HL-60/S4 treated with retinoic acid at 250 ng/mL for 4 days and 3 days (cell line): ENCODE measurements around the gene RMC1.

Experiments
- in situ Hi-C: fragments of 300-500 bp; cut with MboI; formaldehyde crosslinking; loops from 2 replicates; pipeline ENCODE4 v1.7.0; 2022; ENCODE audit warnings: low sequenced_read_pairs

Gene RMC1

DNA sequence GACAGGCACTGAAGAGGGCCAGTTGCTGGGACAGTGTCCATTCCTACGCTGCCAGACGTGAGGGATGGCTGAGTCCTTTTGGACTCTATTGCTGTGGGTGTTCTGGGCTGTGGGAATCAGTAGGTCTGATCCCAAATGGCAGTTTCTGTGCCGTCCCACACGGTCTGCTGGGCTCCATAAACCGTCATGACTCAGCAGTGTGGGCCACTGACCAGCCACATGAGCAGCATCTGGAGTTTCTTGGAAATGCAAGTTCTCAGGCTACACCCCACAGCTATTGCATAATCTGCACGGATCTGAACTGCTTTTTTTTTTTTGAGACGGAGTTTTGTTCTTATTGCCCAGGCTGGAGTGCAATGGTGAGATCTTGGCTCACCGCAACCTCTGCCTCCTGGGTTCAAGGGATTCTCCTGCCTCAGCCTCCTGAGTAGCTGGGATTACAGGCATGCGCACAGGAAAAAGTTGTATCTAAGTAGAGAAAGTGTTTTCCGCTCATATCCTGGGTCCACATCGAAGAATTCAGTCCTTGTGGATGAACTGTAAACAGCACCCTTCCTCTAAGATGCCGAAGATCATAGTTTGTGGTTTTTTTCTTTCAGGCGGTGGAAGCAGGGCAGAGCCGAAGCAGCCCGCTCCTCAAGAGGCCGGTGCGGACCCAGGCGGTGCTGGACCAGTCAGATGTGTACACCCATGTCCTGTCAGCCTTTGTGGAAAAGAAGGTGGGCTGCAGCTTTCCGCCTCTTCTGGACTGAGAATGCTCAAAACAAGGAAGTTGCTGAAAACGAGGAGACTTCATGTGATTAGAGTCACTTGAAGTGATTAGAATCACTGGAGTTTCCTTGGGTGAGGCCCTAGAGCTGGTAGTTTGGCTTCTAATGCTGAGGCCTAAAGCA, 25.5 kb downstream of the RMC1 start:
- in situ Hi-C loops: no loop called here

DNA sequence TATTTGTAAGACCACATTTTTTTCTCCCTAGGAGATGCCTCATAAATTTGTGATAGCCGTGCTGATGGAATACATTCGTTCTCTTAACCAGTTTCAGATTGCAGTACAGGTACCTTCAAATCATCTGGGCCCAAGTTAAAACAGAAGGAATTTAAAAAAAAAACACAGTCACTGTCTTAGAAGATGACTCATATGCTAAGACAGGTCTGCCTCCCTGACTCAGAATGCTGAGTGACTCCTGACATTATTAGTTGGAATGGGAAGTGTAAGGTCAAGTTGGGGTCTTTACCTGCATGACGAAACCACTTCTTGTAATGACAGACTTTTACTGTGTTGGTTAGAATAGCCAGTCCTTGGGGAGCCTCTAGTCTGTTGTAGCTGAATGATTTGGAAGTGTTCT, 26.3 kb downstream of the RMC1 start:
- in situ Hi-C loops: no loop called here

DNA sequence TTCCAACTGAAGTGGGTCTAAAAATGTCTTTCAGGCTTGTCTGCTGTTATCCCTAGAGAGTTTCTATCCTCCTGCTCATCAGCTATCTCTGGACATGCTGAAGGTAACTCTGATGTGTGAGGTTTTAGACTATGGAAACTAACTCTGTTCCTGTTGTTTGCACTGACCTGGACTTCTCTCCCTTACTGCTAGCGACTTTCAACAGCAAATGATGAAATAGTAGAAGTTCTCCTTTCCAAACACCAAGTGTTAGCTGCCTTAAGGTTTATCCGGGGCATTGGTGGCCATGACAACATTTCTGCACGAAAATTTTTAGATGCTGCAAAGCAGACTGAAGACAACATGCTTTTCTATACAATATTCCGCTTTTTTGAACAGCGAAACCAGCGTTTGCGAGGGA, 26.9 kb downstream of the RMC1 start:
- in situ Hi-C loops: no loop called here

DNA sequence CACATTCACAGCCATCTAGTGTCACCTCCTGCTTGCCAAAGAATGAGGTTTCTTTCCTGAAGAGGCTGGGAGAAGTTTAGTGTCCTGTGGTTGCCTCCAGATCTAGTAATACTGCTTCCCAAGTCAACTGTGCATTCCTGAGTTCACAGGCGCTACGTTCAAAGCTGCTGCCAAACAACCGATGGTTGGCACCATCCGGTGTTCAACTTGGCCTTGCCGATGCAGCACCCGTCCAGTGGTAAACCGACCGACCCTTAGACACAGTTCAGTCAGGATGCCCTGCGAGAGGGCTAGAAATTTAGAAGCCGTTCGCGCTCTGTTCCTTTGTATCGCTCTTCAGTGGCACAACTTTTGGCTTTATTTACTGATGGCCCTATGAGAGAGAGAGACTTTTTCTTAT, 28.6 kb downstream of the RMC1 start:
- in situ Hi-C loops: no loop called here

- in situ Hi-C loops: no loop called here
These were observed 29.5 kb downstream of the RMC1 start for GRCh38 chr18:23532848-23533247.

GRCh38 chr18:23534276-23534675, 31.0 kb downstream of the RMC1 start:
- in situ Hi-C loops: no loop called here

DNA sequence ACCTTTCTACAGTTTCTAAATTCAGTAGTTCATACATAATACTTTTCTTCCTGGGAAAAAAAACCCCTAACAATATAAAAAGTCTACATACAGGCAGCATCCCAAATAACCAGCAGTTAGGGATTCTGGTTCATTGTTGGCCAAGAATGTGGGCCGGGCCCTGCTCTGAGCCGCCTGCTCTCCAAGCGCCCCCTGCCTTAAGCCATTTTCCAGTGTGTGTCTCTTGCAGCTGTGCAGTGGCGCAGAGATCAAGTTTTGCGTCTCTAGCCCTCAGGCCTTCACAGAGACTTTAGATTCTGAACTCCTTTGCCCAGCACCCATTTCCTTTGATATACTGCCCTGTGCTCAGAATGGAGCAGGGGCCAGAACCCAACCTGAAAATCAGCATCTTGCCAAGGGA, 32.9 kb downstream of the RMC1 start:
- in situ Hi-C loops: no loop called here

- in situ Hi-C loops: no loop called here
These were observed 34.0 kb downstream of the RMC1 start for GRCh38 chr18:23537274-23537673.

DNA sequence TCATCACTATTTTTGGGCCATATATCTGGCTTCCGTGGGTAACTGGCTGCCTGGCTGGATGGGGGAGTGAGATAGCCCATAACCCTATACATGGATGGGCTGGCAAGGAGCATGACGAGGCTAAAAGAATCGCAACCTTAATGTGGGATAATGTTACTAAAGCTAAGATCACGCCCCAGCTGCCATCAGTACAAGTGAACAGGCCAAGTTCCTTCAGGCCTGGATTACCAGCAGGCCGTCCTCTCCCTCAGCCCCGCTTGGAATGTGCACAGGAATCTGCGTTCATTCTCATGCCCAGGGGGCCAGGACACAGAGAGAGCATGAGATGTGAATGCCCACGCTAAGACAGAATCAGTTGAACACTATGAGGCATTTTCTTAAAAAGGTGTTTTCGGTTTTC, 34.7 kb downstream of the RMC1 start:
- in situ Hi-C loops: no loop called here

DNA sequence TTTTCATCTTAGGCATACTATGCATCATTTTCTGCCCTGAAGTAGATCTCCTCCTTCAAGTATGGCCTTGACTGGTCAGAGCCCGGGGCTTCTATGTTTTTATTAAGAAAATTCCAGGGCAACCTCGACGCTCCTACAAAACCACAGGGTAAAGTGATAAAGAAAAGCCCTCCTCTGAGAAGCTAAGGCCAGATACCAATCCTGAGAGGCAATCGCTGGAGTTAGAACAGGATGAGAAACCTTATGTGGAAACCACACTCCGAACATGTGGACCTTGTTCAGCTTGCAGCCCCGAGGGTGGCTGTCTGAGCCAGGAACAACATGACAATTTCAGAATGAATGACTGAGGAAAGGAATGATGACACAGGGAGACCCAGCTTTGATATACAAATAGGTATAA, 35.6 kb downstream of the RMC1 start:
- in situ Hi-C loops: no loop called here

DNA sequence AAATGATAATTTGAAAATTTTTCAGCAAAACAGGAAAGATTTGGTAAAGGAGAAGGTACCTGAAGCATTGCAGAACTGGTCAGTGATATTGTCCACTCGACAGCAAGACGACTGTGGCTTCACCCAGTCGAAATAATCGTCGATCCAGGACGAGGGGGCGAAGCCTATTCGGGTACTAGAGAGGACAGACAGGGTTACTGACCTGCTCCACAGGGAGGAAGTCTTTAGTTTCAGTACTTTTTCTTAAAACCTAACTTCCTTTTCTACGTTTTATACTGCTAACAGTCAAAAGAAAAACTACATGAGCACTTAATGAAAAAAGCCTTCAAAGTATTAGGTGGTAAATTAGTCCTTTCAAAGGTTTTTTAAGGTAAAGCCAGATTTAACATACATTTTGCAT, 36.0 kb downstream of the RMC1 start:
- in situ Hi-C loops: no loop called here

DNA sequence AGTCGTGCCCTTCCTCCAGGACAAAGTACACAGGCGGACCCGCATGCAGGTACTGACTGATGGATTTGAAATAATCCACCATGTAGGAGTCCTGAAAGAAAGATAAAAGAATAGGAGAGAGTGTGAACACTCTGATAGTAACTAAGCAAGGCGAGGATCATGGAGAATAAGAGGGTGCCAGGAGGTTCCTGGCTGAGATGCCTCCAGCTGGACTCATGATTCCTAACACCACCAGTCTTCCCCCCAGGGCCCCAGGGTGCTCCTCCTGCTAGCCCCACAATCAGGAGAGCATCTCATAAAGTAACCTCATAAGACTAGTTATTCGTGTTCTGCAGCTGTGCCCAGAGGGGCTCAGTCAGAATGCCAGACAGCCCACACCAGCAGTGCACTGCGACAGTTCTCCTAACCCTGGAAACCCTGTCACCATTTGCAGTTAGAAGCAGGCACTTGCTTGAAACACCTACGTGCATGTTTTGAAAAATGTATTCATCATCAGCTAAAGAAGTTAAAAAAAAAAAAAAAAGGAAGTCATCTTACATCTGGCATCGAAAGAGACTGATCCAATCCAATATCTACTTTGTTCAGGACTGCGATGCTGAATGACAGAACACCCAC, 36.7 kb downstream of the RMC1 start:
- in situ Hi-C loops: no loop called here

- in situ Hi-C loops: no loop called here
These were observed 37.6 kb downstream of the RMC1 start for GRCh38 chr18:23540867-23541266.

GRCh38 chr18:23541349-23542093, 38.2 kb downstream of the RMC1 start:
- in situ Hi-C loops: no loop called here

DNA sequence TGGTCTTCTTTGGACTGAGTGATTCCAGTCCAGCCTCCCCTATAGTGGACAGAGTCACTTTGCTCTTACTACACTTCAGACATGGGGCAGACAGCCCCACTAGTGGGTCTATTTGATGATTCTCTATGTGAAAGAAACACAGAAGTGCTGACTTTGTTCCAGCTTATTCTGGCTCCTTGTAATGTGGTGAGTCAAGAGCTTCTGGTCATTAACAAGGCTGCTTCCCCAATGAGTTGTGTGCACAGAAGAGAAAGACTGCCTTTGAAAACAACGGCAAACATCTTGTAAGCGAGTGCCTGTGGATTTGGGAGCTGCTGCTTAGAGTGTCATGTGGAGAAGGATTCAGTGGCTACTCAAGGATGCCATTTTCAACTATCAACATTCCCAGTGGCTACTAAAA, 39.1 kb downstream of the RMC1 start:
- in situ Hi-C loops: no loop called here

DNA sequence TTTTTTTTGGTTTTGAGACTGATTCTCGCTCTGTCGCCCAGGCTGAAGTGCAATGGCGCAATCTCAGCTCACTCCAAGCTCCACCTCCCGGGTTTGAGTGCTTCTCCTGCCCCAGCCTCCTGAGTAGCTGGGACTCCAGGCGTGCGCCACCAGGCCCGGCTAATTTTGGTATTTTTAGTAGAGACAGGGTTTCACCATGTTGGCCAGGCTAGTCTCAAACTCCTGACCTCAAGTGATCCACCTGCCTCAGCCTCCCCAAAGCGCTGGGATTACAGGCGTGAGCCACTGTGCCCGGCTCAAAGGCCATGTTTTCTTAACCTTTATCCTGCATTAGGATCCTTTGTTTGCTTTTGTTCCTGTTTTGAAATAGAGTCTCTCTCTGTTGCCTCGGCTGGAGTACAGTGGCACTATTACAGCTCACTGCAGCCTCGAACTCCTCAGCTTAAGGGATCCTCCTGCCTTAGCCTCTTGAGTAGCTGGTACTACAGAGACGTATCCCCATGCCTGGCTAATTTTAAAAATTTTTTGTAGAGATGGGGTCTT, 42.0 kb downstream of the RMC1 start:
- in situ Hi-C loops: no loop called here

DNA sequence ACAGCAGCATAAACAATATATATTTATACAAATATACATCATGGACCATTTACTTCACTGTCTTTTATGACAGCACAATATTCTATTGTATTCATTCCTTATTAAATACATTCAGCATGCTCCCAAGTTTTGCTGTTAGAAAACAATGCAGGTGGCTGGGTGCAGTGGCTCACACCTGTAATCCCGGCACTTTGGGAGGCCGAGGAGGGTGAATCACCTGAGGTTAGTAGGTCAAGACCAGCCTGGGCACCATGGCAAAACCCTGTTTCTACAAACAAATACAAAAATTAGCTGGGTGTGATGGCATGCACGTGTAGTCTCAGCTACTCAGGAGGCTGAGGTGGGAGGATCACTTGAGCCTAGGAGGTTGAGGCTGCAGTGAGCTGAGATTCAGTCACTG, 44.0 kb downstream of the RMC1 start:
- in situ Hi-C loops: no loop called here

DNA sequence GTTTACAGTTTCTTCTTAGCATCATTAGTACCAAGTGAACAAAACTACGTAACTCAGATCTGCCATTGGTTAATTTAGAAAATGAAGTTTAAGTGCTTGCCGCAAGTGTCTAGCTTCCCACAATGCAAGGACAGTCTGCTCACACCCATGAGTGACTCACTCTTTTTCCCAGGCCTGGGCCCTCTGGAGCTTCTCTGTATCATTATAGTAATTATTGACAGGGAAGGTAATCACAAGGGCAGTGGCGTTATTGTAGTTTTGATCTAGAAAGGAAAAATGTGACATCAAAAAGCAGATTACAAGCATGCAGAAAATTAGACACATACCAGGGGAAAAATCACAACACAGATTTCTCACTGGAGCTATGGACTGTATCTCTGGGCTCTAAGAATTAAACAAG, 44.5 kb downstream of the RMC1 start:
- in situ Hi-C loops: no loop called here

- in situ Hi-C loops: no loop called here
These were observed 45.0 kb downstream of the RMC1 start for GRCh38 chr18:23548275-23548674.

- in situ Hi-C loops: no loop called here
These were observed 45.4 kb downstream of the RMC1 start for GRCh38 chr18:23548719-23549118.

DNA sequence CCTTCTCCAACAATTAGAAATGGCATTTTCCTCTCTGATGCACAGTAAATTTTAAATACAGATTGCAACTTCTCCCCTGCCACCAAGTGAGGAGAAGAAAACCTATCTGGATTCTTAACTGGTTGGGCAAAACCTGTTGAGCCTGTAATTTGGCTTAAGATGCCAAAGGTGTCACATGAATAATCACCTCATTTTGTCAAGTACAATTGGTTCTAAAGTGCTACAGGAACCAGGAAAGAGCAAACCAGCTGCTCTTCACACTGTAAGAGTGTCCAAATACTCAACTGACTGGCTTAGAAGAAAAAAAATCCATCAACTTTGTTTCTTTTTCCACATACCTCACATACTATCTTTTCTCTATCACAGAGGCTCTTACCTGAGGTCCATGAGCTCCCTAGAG, 47.6 kb downstream of the RMC1 start:
- in situ Hi-C loops: no loop called here

- in situ Hi-C loops: no loop called here
These were observed 48.7 kb downstream of the RMC1 start for GRCh38 chr18:23551978-23552377.
